ENCODE data around the gene MALSU1. TPM values are rescaled to one million over a fixed set of nuclear protein-coding genes. Genes with fewer than 3 reads are reported as not detected.
A peak's percentile ranks its signal among the peaks of the same experiment; 100 is the strongest.

Gene MALSU1
- total and polyA plus RNA-seq, 2 experiments from 2014 or later: 86.7 to 99.5 TPM

DNA sequence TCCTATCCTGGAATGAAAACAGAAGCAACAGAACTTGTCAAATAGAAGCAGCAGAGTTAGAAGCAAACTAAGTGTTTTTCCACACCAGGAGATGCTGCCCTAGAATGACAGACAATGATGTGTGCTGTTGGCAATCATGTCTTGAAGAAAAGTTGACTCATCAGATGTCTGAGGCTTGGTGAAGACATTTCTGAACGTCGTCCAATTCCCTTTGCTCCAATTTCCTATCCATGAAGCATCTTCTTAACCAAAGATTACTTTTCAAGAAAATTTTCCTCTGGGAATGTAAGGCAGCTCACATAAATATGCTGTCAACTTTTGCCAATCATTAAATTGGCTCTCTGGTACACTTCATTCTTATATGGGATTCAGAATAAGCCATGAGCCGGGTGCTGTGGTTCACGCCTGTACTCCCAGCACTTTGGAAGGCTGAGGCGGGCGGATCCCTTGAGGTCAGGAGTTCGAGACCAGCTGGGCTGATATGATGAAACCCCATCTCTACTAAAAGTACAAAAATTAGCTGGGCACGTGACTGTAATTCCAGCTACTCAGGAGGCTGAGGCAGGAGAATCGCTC, 34.6 kb downstream of the MALSU1 start:
- peaks cover 47% of the 10 kb centered on the region for H3K36me3 ChIP-seq
- no peaks in the 10 kb centered on the region for H3K27me3 ChIP-seq
- no peak overlapping the region for H3K27ac ChIP-seq

DNA sequence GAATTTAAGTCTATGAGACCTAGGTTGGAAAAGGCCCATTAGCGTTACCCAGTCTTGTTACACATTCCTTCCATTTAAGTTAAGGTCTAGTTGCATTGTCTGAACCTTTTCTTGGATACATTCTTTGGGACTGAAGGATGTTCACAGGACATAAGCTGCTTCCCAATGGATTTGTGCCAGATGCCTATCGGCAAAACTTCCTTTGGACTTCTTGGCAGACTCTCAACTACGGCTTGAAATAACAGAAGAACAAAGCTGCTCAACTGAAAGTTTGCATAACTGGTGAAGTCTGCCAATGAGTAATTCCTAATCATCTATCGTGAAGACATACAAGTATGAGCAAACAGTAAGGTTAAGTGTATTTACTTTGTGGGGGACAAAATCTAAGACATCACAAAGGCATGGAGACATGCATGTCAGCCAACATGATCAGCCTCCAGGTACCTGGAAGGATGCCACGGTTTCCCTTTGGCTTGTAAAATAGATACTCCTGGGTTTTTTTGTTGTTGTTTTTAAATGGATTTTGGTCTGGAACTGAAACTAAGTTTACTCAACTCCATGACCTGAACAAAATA, 35.4 kb downstream of the MALSU1 start:
- no peak overlapping the region for H3K27ac ChIP-seq
- peak in 1 of 2 donors; percentile 94 for DNase-seq (ENCODE audit: low read depth in 1 of 2, low spot score in 1 of 2)
- H3K27me3 ChIP-seq: no peaks in the 10 kb centered on the region
- peaks cover 54% of the 10 kb centered on the region for H3K36me3 ChIP-seq
- TF ChIP-seq CTCF (IDR thresholded peaks at IDR 0.05; ENCODE audit: low read depth, low read length): no peak
- no peaks in the 10 kb centered on the region for H3K4me1 ChIP-seq (ENCODE audit: low read depth)
- no peaks in the 10 kb centered on the region for H3K9me3 ChIP-seq (ENCODE audit: low read depth)
- no peak overlapping the region for H3K4me3 ChIP-seq

More for the DNA sequence above, 34.6 kb downstream of the MALSU1 start:
- Histone ChIP-seq H3K9me3 (ENCODE audit: low read depth) (no peaks in the 10 kb centered on the region), H3K4me3 (no peak overlapping the region), H3K4me1 (ENCODE audit: low read depth) (no peaks in the 10 kb centered on the region)
- peak in 1 of 2 donors; percentile 88 for DNase-seq (ENCODE audit: low read depth in 1 of 2, low spot score in 1 of 2)
- TF ChIP-seq CTCF (IDR thresholded peaks at IDR 0.05; ENCODE audit: low read depth, low read length): no peak

DNA sequence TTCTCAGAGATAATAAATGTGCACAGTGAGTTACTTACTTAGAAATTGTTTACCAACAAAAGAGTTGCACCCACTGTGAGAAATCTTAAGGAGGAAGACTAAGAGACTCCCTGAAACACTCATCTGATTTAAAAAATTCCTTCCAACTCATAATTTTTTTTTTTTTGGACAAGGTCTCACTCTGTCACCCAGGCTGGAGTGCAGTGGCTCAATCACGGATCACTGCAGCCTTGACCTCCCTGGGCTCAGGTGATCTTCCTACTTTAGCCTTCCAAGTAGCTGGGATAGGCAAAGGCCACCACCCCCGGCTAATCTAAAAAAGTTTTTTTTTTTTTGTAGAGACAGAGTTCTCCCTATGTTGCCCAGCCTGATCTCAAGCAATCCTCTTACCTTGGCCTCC, 36.0 kb downstream of the MALSU1 start:
- Histone ChIP-seq H3K27ac (no peak overlapping the region), H3K9me3 (ENCODE audit: low read depth) (no peaks in the 10 kb centered on the region), H3K36me3 (peaks cover 57% of the 10 kb centered on the region), H3K4me3 (no peak overlapping the region), H3K4me1 (ENCODE audit: low read depth) (no peaks in the 10 kb centered on the region), H3K27me3 (no peaks in the 10 kb centered on the region)
- no peak for TF ChIP-seq CTCF (IDR thresholded peaks at IDR 0.05; ENCODE audit: low read depth, low read length)
- no peak for DNase-seq (ENCODE audit: low read depth in 1 of 2, low spot score in 1 of 2)

GRCh38 chr7:23335621-23336020, 36.5 kb downstream of the MALSU1 start:
- peak in 1 of 2 donors; percentile 31 for DNase-seq (ENCODE audit: low read depth in 1 of 2, low spot score in 1 of 2)
- Histone ChIP-seq H3K36me3 (peaks cover 57% of the 10 kb centered on the region), H3K4me3 (no peak overlapping the region), H3K9me3 (ENCODE audit: low read depth) (no peaks in the 10 kb centered on the region), H3K27ac (no peak overlapping the region), H3K4me1 (ENCODE audit: low read depth) (no peaks in the 10 kb centered on the region), H3K27me3 (no peaks in the 10 kb centered on the region)
- no peak for TF ChIP-seq CTCF (IDR thresholded peaks at IDR 0.05; ENCODE audit: low read depth, low read length)

- H3K27ac ChIP-seq: no peak overlapping the region
- TF ChIP-seq CTCF (IDR thresholded peaks at IDR 0.05; ENCODE audit: low read depth, low read length): no peak
- no peaks in the 10 kb centered on the region for H3K4me1 ChIP-seq (ENCODE audit: low read depth)
- H3K4me3 ChIP-seq: no peak overlapping the region
- peaks cover 56% of the 10 kb centered on the region for H3K36me3 ChIP-seq
- no peaks in the 10 kb centered on the region for H3K9me3 ChIP-seq (ENCODE audit: low read depth)
- H3K27me3 ChIP-seq: no peaks in the 10 kb centered on the region
- DNase-seq (ENCODE audit: low read depth in 1 of 2, low spot score in 1 of 2): no peak
Measured at GRCh38 chr7:23336086-23336485, 36.9 kb downstream of the MALSU1 start.
